GM21526 (cell line): ENCODE results near the gene ADARB2.

Source experiments
- ATAC-seq: cut with Tn5 transposase; IDR thresholded peaks from one replicate; pipeline ENCODE4 v1.9.1; 2021; ENCODE audit warnings: moderate library complexity; ENCODE audit not compliant: unreplicated experiment, low FRiP score

The ADARB2 gene

GRCh38 chr10:1190791-1191490, 546.4 kb downstream of the ADARB2 start:
- ATAC-seq, result no peak

- no peak for ATAC-seq
These were observed 547.3 kb downstream of the ADARB2 start for GRCh38 chr10:1190052-1190395.

GRCh38 chr10:1189166-1190051, 547.9 kb downstream of the ADARB2 start:
- ATAC-seq, result no peak

- no peak for ATAC-seq
These were observed 548.7 kb downstream of the ADARB2 start for GRCh38 chr10:1188558-1189135.

- ATAC-seq, result no peak
These were observed 549.3 kb downstream of the ADARB2 start for GRCh38 chr10:1187855-1188557.

GRCh38 chr10:1187151-1187854, 550.0 kb downstream of the ADARB2 start:
- no peak for ATAC-seq

- no peak for ATAC-seq
These were observed 550.7 kb downstream of the ADARB2 start for GRCh38 chr10:1186683-1186990.

GRCh38 chr10:1185911-1186682, 551.2 kb downstream of the ADARB2 start:
- ATAC-seq, result no peak

- ATAC-seq, result no peak
These were observed 552.5 kb downstream of the ADARB2 start for GRCh38 chr10:1184541-1185430.

- ATAC-seq, result no peak
These were observed 553.6 kb downstream of the ADARB2 start for GRCh38 chr10:1183701-1184100.

- ATAC-seq, result no peak
These were observed 554.3 kb downstream of the ADARB2 start for GRCh38 chr10:1183033-1183396.

GRCh38 chr10:1182280-1183032, 554.9 kb downstream of the ADARB2 start:
- ATAC-seq, result no peak

- ATAC-seq, result no peak
These were observed 556.5 kb downstream of the ADARB2 start for GRCh38 chr10:1180836-1181235.

- no peak for ATAC-seq
These were observed 557.1 kb downstream of the ADARB2 start for GRCh38 chr10:1180071-1180730.

GRCh38 chr10:1179346-1180070, 557.8 kb downstream of the ADARB2 start:
- ATAC-seq, result no peak

- no peak for ATAC-seq
These were observed 558.8 kb downstream of the ADARB2 start for GRCh38 chr10:1178506-1178905.

GRCh38 chr10:1177936-1178335, 559.4 kb downstream of the ADARB2 start:
- ATAC-seq, result no peak
